DND-41 (cell line): Measurements from ENCODE around the gene JCAD.

ENCODE experiments used
- ATAC-seq: fragments of 200-7000 bp; cut with Tn5 transposase; 3 replicates; pipeline ENCODE4 v1.9.1; 2021; ENCODE audit warnings: low read depth; ENCODE audit not compliant: insufficient read depth
- DNase-seq: peaks from one replicate; pipeline ENCODE4 v3.0.0-alpha.2; 2020
- H2AFZ ChIP-seq: 2 replicates; pipeline ENCODE4 v1.6.0; 2012; ENCODE audit warnings: low read depth, low read length
- H3K27ac ChIP-seq: 2 replicates; pipeline ENCODE4 v1.5.1; 2012; ENCODE audit warnings: low read length, inconsistent platforms
- H3K27me3 ChIP-seq: fragments of 200-600 bp; sonication (generic); 2 replicates; pipeline ENCODE4 v1.6.0; 2012; ENCODE audit warnings: low read length, mild to moderate bottlenecking, inconsistent platforms; ENCODE audit not compliant: insufficient read depth, poor library complexity
- H3K36me3 ChIP-seq: 2 replicates; pipeline ENCODE4 v1.5.1; 2012; ENCODE audit warnings: low read length, inconsistent platforms; ENCODE audit not compliant: insufficient read depth
- H3K4me1 ChIP-seq: 2 replicates; pipeline ENCODE4 v1.5.1; 2012; ENCODE audit warnings: mild to moderate bottlenecking, low read length; ENCODE audit not compliant: insufficient read depth
- H3K4me2 ChIP-seq: 2 replicates; pipeline ENCODE4 v1.6.0; 2012; ENCODE audit warnings: mild to moderate bottlenecking, moderate library complexity, low read length, inconsistent platforms; ENCODE audit not compliant: insufficient read depth
- H3K4me3 ChIP-seq, 2 experiments: fragments of 200-600 bp in 1 of 2; shearing (Covaris generic) in 1 of 2; 2 replicates each; pipeline ENCODE4 v1.5.1; 2012 to 2016; ENCODE audit warnings: inconsistent platforms in 2 of 2, low read length in 2 of 2, mild to moderate bottlenecking in 2 of 2, low read depth in 1 of 2, moderate library complexity in 1 of 2
- H3K79me2 ChIP-seq: 2 replicates; pipeline ENCODE4 v1.6.0; 2012; ENCODE audit warnings: low read length, inconsistent platforms; ENCODE audit not compliant: insufficient read depth
- H3K9ac ChIP-seq: 2 replicates; pipeline ENCODE4 v1.6.0; 2012; ENCODE audit warnings: low read depth, mild to moderate bottlenecking, inconsistent platforms, low read length, moderate library complexity
- H3K9me3 ChIP-seq: 2 replicates; pipeline ENCODE4 v1.5.1; 2012; ENCODE audit warnings: low read length, moderate library complexity, mild to moderate bottlenecking, inconsistent platforms; ENCODE audit not compliant: insufficient read depth, severe bottlenecking
- H4K20me1 ChIP-seq: 2 replicates; pipeline ENCODE4 v1.6.0; 2012; ENCODE audit warnings: low read length; ENCODE audit not compliant: insufficient read depth
- EZH2 ChIP-seq: IDR thresholded peaks from 3 replicates; pipeline ENCODE4 v1.6.1; 2012; ENCODE audit warnings: borderline replicate concordance, low read depth, mild to moderate bottlenecking, moderate library complexity, low read length, inconsistent platforms; ENCODE audit not compliant: severe bottlenecking
- TF ChIP-seq, protein P1 (sequence below): IDR thresholded peaks from 2 replicates; pipeline ENCODE4 v1.5.1; 2012; ENCODE audit warnings: borderline replicate concordance, low read length, moderate library complexity, mild to moderate bottlenecking; ENCODE audit not compliant: poor library complexity, severe bottlenecking; ENCODE audit errors: extremely low read depth

The JCAD gene

GRCh38 chr10:30083934-30084333 is 24.5 kb upstream of the JCAD start:
- Histone ChIP-seq H3K4me2 (no peak overlapping the region), H3K4me1 (no peaks in the 10 kb centered on the region), H3K36me3 (no peaks in the 10 kb centered on the region), H3K27ac (no peak overlapping the region), H3K9me3 (no peaks in the 10 kb centered on the region), H2AFZ (no peak overlapping the region), H3K9ac (no peak overlapping the region), H4K20me1 (no peaks in the 10 kb centered on the region), H3K27me3 (no peaks in the 10 kb centered on the region), H3K4me3 (no peak overlapping the region), H3K79me2 (no peaks in the 10 kb centered on the region)
- TF ChIP-seq, protein P1, sequence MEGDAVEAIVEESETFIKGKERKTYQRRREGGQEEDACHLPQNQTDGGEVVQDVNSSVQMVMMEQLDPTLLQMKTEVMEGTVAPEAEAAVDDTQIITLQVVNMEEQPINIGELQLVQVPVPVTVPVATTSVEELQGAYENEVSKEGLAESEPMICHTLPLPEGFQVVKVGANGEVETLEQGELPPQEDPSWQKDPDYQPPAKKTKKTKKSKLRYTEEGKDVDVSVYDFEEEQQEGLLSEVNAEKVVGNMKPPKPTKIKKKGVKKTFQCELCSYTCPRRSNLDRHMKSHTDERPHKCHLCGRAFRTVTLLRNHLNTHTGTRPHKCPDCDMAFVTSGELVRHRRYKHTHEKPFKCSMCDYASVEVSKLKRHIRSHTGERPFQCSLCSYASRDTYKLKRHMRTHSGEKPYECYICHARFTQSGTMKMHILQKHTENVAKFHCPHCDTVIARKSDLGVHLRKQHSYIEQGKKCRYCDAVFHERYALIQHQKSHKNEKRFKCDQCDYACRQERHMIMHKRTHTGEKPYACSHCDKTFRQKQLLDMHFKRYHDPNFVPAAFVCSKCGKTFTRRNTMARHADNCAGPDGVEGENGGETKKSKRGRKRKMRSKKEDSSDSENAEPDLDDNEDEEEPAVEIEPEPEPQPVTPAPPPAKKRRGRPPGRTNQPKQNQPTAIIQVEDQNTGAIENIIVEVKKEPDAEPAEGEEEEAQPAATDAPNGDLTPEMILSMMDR, result no peak
- no peak for TF ChIP-seq EZH2
- DNase-seq (no peak), ATAC-seq (no peak)

GRCh38 chr10:30081182-30081581 is 21.8 kb upstream of the JCAD start:
- ATAC-seq, result no peak
- Histone ChIP-seq H3K4me2 (no peak overlapping the region), H3K27ac (no peak overlapping the region), H3K9ac (no peak overlapping the region), H3K4me1 (no peaks in the 10 kb centered on the region), H3K36me3 (no peaks in the 10 kb centered on the region), H3K4me3 (no peak overlapping the region), H2AFZ (no peak overlapping the region), H4K20me1 (no peaks in the 10 kb centered on the region), H3K79me2 (no peaks in the 10 kb centered on the region), H3K27me3 (no peaks in the 10 kb centered on the region), H3K9me3 (no peaks in the 10 kb centered on the region)
- DNase-seq, result no peak
- TF ChIP-seq, protein P1, result no peak
- no peak for TF ChIP-seq EZH2

DNA sequence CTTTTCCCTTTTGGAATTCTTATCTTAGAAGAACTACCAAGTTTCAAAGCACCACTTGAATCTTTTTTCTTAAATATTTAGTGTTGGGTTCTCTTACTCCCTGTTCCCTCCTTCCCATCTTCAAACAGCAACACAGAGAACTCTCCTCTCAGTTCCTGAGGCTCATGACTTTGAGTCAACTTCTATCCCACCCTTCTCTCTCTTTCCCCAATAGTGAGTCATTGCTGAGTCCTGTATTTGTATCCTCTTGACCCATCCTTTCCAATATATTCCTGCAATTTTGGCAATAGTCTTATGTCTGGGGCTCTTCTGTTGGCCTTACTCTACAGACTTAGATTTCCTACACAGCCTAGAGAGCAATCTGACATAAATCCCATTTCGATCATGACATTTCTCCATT is 20.8 kb upstream of the JCAD start:
- ATAC-seq, result no peak
- no peak overlapping the region for H3K4me2 ChIP-seq

More for the DNA sequence above, 20.8 kb upstream of the JCAD start:
- H2AFZ ChIP-seq, result no peak overlapping the region
- H3K36me3 ChIP-seq, result no peaks in the 10 kb centered on the region
- no peak for DNase-seq
- no peak overlapping the region for H3K27ac ChIP-seq
- no peaks in the 10 kb centered on the region for H3K79me2 ChIP-seq
- H3K27me3 ChIP-seq, result no peaks in the 10 kb centered on the region
- no peak overlapping the region for H3K4me3 ChIP-seq
- TF ChIP-seq, protein P1, result no peak
- no peak for TF ChIP-seq EZH2
- no peak overlapping the region for H3K9ac ChIP-seq
- no peaks in the 10 kb centered on the region for H3K9me3 ChIP-seq
- H4K20me1 ChIP-seq, result no peaks in the 10 kb centered on the region
- H3K4me1 ChIP-seq, result no peaks in the 10 kb centered on the region
